Dermis microvascular lymphatic vessel endothelial cell (primary cell): ENCODE results near the gene TPI1. TPM values are rescaled to one million over a fixed set of nuclear protein-coding genes. Genes with fewer than 3 reads are reported as not detected.
"Not testable (repeated sequence)": the region's sequence is repeated elsewhere in the genome, so short reads cannot be mapped to it uniquely, and the experiment has no call there.

Experiments
- DNase-seq, 2 donors: peaks; one replicate each; pipeline versions ENCODE4 v3.0.0 to v3.0.0-alpha.2; 2010; ENCODE audit warnings: low read depth in 2 of 2
- total RNA-seq: library from RNA; depleted of rRNA; stranded (reverse); fragments of >200 nt; gene quantifications from 2 replicates; pipeline ENCODE4 v1.2.1, GENCODE V29; 2014

The TPI1 gene
- total RNA-seq, 1 donor from 2014 or later = 977 TPM

DNA sequence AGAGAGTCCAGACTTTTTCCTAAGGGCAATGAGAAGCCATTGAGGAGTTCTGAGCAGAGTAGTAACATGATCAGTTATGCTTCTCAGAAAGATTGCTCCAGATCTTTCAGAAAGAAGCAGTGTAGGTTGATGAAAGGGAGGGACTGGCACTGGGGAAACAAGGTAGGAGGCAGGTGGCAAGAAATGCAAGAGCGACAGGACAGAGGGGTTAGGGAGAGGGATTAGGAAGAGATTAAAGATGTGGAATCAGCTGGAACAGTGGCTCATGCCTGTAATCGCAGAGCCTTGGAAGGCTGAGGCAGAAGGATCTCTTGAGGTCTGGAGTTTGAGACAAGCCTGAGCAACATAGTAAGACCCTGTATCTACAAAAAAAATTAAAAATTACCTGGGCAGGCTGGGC is 19.7 kb upstream of the TPI1 start:
- no peak for DNase-seq

- DNase-seq = no peak
Measured at GRCh38 chr12:6849427-6849826, 17.9 kb upstream of the TPI1 start.

DNA sequence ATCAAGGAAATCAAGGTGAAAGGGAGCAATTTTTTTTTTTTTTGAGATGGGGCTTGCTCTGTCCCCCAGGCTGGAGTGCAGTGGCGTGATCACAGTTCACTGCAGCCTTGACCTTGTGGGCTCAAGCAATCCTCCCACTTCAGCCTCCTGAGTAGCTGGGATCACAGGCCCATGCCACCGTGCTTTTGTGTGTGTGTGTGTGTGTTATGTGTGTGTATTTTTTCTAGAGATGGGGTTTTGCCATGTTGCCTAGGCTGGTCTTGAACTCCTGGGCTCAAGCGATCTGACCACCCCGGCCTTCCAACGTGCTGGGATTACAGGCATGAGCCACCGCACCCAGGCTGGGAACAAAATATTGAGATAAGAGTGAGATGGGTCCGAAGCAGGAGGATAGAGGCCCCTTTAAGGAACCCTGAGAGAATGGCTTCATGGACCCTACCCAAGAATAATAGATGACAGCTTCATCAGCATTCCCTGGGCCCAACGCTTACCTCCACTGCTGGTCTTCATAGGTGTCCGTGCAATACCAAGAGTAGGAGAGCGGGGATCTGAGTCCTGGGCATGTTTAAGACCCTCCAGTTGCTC is 17.3 kb upstream of the TPI1 start:
- DNase-seq = no peak

DNA sequence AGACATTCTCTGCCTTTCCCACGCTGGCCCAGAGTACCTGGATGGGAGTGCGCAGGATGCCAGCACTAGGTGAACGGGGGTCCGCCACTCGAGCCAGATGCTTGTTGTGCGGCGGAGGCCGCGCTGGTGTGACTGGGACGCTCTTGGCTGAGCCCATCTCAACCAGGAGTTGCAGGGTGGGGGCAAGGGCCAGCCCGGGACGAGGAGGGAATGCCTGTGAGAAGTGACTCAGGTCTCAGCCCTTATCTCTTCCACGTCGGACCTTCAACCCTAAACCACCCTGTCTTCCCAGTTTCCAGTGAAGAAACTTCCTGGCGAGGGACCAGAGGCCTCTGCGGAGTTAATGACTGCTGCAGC is 16.6 kb upstream of the TPI1 start:
- no peak for DNase-seq

DNA sequence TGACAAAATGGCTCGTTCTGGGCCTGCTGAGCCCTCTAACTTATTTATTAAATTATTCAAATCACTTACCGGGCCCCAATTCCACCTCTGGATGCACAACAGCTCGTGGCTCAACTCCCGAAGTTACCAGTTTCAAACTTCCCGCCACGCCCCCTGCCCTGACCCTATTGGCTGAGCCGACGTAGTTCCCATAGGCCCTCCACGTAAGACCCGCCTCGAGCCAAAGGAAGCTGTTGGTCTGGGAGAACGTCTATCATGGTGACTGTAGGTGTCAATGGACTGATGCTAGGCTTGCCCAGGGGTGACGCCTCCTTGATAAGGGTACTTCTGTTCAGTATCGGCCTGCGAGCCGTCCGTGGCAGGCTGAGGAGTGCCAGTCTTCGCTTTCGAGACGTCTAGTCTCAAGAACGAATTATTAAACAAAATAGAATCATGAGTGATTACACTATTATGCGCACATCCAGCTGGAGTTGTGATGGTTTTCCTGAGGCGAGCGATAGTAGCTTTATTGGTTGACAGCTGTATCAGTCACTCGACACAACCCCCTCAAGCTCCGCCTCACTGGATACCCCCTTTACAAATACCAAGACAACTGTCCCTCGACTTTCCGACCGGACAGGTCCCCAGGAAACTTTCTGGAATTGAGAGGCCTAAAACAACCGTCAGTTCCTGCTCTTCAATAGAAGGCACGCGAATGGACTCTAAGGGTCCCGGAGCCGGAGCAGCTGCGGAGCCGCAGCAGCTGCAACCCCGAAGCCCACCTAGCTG is 16.0 kb upstream of the TPI1 start, which contains the start of gene CDCA3:
Gene CDCA3 (minus strand): TSS at position 134 of the 768 bp plus-strand sequence. CDS start 334 bp downstream, outside the sequence.
- peak; percentile 98 to 99 for DNase-seq

DNA sequence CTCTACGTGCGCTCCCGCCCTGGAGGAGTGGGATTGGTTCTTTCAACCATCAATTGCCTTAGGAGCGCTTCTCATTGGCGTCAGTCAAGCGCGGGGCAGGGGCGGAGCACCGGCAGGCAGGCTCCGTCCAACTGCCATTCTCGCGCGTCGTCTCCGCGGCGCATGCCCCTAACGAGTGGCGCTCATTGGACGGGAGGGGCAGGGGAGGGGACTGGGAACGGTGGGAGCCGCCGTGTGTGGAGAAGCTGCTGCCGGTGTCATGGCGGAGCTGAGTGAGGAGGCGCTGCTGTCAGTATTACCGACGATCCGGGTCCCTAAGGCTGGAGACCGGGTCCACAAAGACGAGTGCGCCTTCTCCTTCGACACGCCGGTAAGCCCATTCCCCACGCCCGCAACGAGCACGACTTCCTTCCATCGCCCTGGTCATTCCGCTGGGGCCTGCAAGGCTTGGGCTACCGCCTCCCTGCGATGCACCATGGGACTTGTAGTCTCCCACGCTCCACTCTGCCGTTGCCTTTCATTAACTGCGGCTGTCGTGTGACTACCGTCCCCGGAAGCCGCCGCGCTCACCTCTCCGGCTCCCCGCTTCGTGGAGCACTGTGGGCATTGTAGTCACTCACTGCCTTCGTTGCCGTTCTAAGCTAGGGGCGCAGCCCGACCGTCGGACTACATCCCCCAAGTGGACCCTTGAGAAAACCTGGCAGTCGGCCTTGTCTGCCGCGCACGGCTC is 15.2 kb upstream of the TPI1 start, which contains the start of gene USP5:
Gene USP5 (plus strand): TSS at position 230 of the 730 bp plus-strand sequence. CDS start 30 bp downstream, at position 260.
- peak; percentile 99 to 100 for DNase-seq

GRCh38 chr12:6852651-6853354 is 14.5 kb upstream of the TPI1 start:
- DNase-seq = peak in 1 of 2 donors; percentile 56

DNA sequence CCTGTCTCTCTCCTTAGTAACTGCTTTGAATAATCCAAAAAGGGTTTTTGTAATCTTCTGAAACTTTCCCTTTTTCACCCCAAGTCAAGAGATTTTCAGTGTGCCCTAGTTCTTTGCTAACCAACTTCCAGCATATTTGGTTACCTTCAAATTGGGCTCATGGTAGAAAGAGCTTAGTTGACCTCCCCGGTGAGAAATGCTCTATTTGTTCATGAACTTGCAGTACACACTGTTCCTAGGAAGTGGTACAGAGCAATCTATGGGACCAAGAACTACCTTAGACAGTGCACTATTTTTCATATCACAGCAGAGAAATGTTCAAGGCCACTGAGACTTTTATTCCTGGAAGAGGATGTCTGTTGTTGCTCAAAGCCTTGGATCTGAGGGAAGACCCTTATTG is 13.7 kb upstream of the TPI1 start:
- no peak for DNase-seq

- DNase-seq = no peak
Measured at GRCh38 chr12:6854036-6854435, 13.3 kb upstream of the TPI1 start.

GRCh38 chr12:6855322-6855721 is 12.0 kb upstream of the TPI1 start:
- no peak for DNase-seq

DNA sequence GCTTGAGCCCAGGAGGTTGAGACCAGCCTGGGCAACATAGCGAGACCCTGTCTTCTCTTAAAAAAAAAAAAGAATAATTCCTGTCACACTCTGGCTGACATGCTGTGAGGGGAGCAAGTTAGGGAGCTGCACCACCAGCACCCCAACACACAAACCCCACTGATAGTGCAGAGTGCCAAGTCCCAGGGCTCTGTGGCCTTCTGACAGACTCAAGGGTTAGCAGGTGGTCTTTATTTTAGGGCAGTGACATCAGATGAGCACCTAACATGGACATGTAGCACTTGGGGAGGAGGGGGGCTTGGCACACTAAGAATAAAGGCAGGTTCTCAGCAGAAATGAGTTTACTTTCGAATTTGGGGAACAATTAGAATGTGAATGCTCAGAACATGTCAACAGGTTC is 8.5 kb upstream of the TPI1 start:
- no peak for DNase-seq

DNA sequence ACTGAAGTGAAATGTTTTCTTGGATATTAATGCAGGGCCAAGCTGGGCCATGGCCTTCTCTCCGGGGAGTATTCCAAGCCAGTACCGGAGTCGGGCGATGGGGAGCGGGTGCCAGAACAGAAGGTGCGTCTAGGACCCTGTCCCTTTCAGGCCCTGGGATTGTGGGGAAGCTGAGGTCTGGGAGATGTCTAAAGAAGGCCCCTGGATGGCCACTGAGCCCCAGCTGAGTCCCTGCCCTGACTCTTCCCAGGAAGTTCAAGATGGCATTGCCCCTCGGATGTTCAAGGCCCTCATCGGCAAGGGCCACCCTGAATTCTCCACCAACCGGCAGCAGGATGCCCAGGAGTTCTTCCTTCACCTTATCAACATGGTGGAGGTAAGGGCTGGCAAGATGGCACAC is 7.2 kb upstream of the TPI1 start:
- no peak for DNase-seq

GRCh38 chr12:6860942-6861341 is 6.4 kb upstream of the TPI1 start:
- no peak for DNase-seq

GRCh38 chr12:6861391-6861790 is 5.9 kb upstream of the TPI1 start:
- no peak for DNase-seq

GRCh38 chr12:6863033-6863432 is 4.3 kb upstream of the TPI1 start:
- no peak for DNase-seq

DNA sequence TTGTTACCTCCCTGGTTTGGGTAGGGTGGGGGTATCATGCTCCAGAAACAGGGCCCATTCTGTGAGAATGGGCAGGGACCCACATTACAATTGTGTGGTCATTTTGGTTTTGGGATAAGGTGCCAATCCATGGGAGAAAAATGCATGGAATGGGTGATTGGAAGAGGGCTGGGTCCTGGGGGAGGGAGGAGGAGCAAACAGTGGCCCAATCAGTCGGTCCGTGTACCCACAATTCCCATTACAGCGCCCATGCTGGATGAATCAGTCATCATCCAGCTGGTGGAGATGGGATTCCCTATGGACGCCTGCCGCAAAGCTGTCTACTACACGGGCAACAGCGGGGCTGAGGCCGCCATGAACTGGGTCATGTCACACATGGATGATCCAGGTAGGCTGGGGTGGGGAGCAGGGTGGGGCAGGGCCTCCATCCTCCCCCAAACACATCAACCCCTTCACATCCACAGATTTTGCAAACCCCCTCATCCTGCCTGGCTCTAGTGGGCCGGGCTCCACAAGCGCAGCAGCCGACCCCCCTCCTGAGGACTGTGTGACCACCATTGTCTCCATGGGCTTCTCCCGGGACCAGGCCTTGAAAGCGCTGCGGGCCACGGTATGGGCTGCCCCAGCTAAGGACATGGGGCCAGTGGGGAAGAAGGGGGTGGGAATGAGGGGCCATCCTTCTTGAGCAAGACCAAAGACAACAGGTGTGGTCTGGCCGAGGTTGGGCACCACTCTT is 3.6 kb upstream of the TPI1 start:
- DNase-seq = no peak

- DNase-seq = not testable (repeated sequence)
Measured at GRCh38 chr12:6865307-6865706, 2.0 kb upstream of the TPI1 start.

DNA sequence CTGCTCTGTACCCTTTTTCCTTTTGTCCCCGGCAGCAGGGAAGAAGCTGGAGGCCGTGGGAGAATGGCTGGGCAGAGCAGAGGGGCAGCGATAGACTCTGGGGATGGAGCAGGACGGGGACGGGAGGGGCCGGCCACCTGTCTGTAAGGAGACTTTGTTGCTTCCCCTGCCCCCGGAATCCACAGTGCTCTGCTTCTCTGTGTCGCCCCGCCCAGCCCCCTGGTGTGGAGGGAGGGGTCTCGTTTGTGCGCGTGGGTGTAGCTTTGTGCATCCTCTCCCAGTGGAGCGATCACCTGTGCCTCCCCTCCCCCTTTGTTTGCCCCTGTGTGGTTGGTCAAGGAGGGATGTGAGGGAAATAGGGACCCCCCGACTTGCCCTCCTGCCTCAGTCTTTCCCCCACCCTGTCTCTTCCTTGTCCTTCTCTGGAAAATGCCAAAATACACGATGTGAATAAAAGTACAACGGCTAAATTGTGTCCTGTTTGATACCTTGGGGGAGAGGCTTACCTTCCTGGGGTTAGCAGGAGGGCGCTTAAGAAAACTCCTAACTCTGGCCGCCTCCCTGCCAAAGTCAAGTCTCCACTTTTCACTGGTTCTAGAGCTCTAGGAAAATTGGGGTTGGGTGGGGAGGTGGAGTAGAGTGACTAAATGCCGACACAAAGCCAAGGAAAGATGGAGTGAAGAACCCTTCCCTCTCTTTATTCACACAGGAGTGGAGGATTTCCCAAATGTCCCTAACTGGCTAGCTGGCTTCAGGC is 990 bp upstream of the TPI1 start:
- DNase-seq = no peak

DNA sequence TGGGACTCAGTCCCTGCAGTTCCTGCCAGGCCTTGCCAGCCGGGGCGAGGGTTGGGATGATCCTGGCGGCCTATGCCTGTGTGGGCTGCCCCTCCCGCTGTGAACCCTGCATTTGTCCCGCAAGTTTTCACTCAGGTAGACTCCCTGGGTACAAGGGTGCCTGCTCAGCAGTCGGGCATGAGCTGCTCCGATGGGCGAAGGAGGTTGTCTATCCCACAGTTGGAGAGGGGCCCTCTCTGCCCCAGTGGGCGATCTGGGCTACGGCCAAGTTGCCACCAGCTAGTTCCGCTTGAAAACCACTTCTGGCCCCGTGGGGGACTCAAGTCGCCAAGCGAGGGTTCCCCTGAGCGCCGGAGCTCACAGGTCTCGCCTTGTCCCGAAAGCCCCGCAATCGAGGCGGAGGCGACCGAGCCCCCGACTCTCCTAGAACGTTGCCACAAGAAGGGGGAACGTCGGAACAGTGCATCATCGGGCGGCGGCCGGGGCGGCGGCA is 365 bp upstream of the TPI1 start:
- DNase-seq = no peak
